DOHH2 (cell line): ENCODE results near the gene VSNL1.

ENCODE experiments used
- H3F3A ChIP-seq: fragments of 200-600 bp; sonication (generic), shearing (Covaris generic); 2 replicates; pipeline ENCODE4 v1.6.0; 2016; ENCODE audit warnings: antibody characterized with exemption, mild to moderate bottlenecking; ENCODE audit not compliant: control insufficient read depth, insufficient read depth
- H3K27ac ChIP-seq: fragments of 200-600 bp; sonication (generic); 2 replicates; pipeline ENCODE4 v1.5.1; 2014; ENCODE audit warnings: low read depth, mild to moderate bottlenecking, low read length, moderate library complexity
- H3K27me3 ChIP-seq: fragments of 200-600 bp; sonication (generic); 2 replicates; pipeline ENCODE4 v1.6.1; 2014; ENCODE audit warnings: mild to moderate bottlenecking, low read length, mixed read lengths; ENCODE audit not compliant: control insufficient read depth
- H3K36me3 ChIP-seq: fragments of 200-600 bp; sonication (generic); 2 replicates; pipeline ENCODE4 v1.6.1; 2014; ENCODE audit warnings: mild to moderate bottlenecking, low read length, moderate library complexity, mixed read lengths; ENCODE audit not compliant: control insufficient read depth
- H3K4me1 ChIP-seq: fragments of 200-600 bp; sonication (generic); 2 replicates; pipeline ENCODE4 v1.6.1; 2014; ENCODE audit warnings: mild to moderate bottlenecking, low read length, mixed read lengths; ENCODE audit not compliant: control insufficient read depth
- H3K4me2 ChIP-seq: fragments of 200-600 bp; sonication (generic); 2 replicates; pipeline ENCODE4 v1.6.0; 2014; ENCODE audit warnings: mild to moderate bottlenecking, low read length, moderate library complexity
- H3K4me3 ChIP-seq: fragments of 200-600 bp; sonication (generic); 2 replicates; pipeline ENCODE4 v1.5.1; 2014; ENCODE audit warnings: mild to moderate bottlenecking, low read length, mixed read lengths
- H3K79me2 ChIP-seq: fragments of 200-600 bp; sonication (generic); 2 replicates; pipeline ENCODE4 v1.6.1; 2014; ENCODE audit warnings: mild to moderate bottlenecking, low read length, mixed read lengths; ENCODE audit not compliant: control insufficient read depth
- H3K9me2 ChIP-seq: fragments of 200-600 bp; sonication (generic); replicated peaks from 2 replicates; pipeline ENCODE4 v1.6.1; 2014; ENCODE audit warnings: mild to moderate bottlenecking, low read length, mixed read lengths; ENCODE audit not compliant: control insufficient read depth
- H3K9me3 ChIP-seq: fragments of 200-600 bp; sonication (generic); 2 replicates; pipeline ENCODE4 v1.6.1; 2014; ENCODE audit warnings: antibody characterized with exemption, low read length, mixed read lengths; ENCODE audit not compliant: control insufficient read depth, insufficient read depth
- H4K20me1 ChIP-seq: fragments of 200-600 bp; sonication (generic); 2 replicates; pipeline ENCODE4 v1.6.0; 2014; ENCODE audit warnings: low read depth, mild to moderate bottlenecking, antibody characterized with exemption, low read length, moderate library complexity; ENCODE audit not compliant: control insufficient read depth, insufficient read depth
- CTCF ChIP-seq: fragments of 200-600 bp; sonication (generic); IDR thresholded peaks from one replicate; pipeline ENCODE4 v1.5.1; 2014; ENCODE audit warnings: antibody characterized with exemption, mild to moderate bottlenecking, low read depth, low read length; ENCODE audit not compliant: poor library complexity, severe bottlenecking
- EZH2phosphoT487 ChIP-seq: fragments of 200-600 bp; sonication (generic); IDR thresholded peaks from 2 replicates; pipeline ENCODE4 v1.6.1; 2017; ENCODE audit warnings: borderline replicate concordance, mild to moderate bottlenecking, antibody characterized with exemption, low read length, moderate library complexity, mixed read lengths

VSNL1 gene

GRCh38 chr2:17521621-17522020, 18.9 kb upstream of the VSNL1 start:
- Histone ChIP-seq H3K27ac (no peak overlapping the region), H3F3A (peaks cover 5% of the 10 kb centered on the region), H3K9me2 (no peaks in the 10 kb centered on the region), H3K4me3 (no peak overlapping the region), H3K4me1 (peaks cover 26% of the 10 kb centered on the region), H3K79me2 (no peaks in the 10 kb centered on the region), H3K27me3 (no peaks in the 10 kb centered on the region), H4K20me1 (no peaks in the 10 kb centered on the region), H3K4me2 (no peak overlapping the region), H3K36me3 (no peaks in the 10 kb centered on the region), H3K9me3 (no peaks in the 10 kb centered on the region)
- TF ChIP-seq EZH2phosphoT487 = no peak
- no peak for TF ChIP-seq CTCF

- Histone ChIP-seq H4K20me1 (no peaks in the 10 kb centered on the region), H3F3A (no peaks in the 10 kb centered on the region; the same call in 1 of the 2 replicates), H3K79me2 (no peaks in the 10 kb centered on the region), H3K9me2 (no peaks in the 10 kb centered on the region), H3K27me3 (no peaks in the 10 kb centered on the region), H3K4me3 (no peak overlapping the region), H3K36me3 (no peaks in the 10 kb centered on the region), H3K4me2 (no peak overlapping the region), H3K4me1 (peaks cover 20% of the 10 kb centered on the region), H3K27ac (no peak overlapping the region), H3K9me3 (no peaks in the 10 kb centered on the region)
- TF ChIP-seq CTCF = no peak
- no peak for TF ChIP-seq EZH2phosphoT487
Measured at GRCh38 chr2:17522303-17522702, 18.2 kb upstream of the VSNL1 start.

GRCh38 chr2:17529771-17530170, 10.7 kb upstream of the VSNL1 start:
- Histone ChIP-seq H3F3A (no peaks in the 10 kb centered on the region), H3K9me2 (no peaks in the 10 kb centered on the region), H3K27ac (no peak overlapping the region), H4K20me1 (no peaks in the 10 kb centered on the region), H3K36me3 (no peaks in the 10 kb centered on the region), H3K4me3 (no peak overlapping the region), H3K4me1 (no peaks in the 10 kb centered on the region), H3K9me3 (no peaks in the 10 kb centered on the region), H3K4me2 (no peak overlapping the region), H3K27me3 (no peaks in the 10 kb centered on the region), H3K79me2 (no peaks in the 10 kb centered on the region)
- TF ChIP-seq EZH2phosphoT487 = no peak
- TF ChIP-seq CTCF = no peak

GRCh38 chr2:17533546-17533945, 7.0 kb upstream of the VSNL1 start:
- H4K20me1 ChIP-seq = no peaks in the 10 kb centered on the region
- no peaks in the 10 kb centered on the region for H3K9me2 ChIP-seq
- no peak overlapping the region for H3K4me2 ChIP-seq
- no peak overlapping the region for H3K4me3 ChIP-seq
- no peaks in the 10 kb centered on the region for H3K4me1 ChIP-seq
- TF ChIP-seq CTCF = no peak
- no peak for TF ChIP-seq EZH2phosphoT487
- no peaks in the 10 kb centered on the region for H3K36me3 ChIP-seq
- peaks cover 4% of the 10 kb centered on the region for H3K27me3 ChIP-seq
- H3K27ac ChIP-seq = no peak overlapping the region
- no peaks in the 10 kb centered on the region for H3F3A ChIP-seq
- H3K79me2 ChIP-seq = no peaks in the 10 kb centered on the region
- no peaks in the 10 kb centered on the region for H3K9me3 ChIP-seq
